D721Med (cell line): Measurements from ENCODE around the gene CYP2U1.

Experiments used
- DNase-seq: peaks from one replicate; pipeline ENCODE4 v3.0.0; 2011; ENCODE audit warnings: low spot score; ENCODE audit not compliant: insufficient read length
- FAIRE-seq: peaks from 2 replicates; lab custom pipeline; 2011; peaks lifted over from hg19 to GRCh38; lab: Jason Lieb, UNC
- CTCF ChIP-seq: IDR thresholded peaks from 2 replicates; pipeline ENCODE4 v1.5.1; 2012; ENCODE audit warnings: mild to moderate bottlenecking, control low read depth; ENCODE audit not compliant: insufficient read depth; ENCODE audit errors: missing control alignments

CYP2U1 gene

DNA sequence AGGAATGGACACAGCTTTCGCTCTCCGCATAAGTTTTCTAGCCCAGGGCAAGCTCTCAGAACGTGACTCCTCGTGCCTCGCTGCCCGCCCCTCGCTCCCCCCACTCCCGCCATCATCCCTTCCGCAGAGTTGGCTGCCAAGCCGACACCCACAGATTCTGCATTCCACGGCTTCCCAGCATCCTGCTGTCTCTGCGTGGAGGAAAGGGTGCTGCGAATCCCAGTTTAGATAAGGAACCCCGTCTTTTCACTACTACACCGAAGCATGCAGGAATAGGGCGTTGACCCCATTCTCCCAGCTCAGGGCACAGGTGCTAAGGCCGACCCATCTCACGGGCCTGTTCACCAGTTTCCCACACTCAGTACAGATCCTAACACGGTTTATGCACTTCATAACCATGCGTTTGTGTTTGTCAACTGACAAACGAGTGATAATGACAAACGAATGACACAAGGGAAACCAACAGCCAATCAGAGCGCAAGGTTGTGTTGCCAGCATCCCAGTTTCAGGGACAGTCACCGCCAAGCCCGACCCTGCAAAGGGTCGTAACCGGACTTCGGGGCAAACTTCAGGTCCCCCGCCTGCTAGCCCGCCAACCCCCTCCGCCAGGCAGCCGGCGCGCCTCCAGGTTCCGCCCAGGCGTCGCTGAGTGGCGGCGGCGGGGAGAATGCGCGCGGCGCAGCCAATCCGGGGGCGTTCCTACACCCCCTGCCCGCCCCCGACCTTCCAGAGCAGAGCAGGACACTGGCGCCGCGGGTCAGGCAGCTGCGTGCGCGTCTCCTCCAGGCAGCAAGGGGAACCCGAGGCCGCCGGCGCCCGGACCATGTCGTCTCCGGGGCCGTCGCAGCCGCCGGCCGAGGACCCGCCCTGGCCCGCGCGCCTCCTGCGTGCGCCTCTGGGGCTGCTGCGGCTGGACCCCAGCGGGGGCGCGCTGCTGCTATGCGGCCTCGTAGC, at the start of gene CYP2U1:
TSS of gene CYP2U1 (plus strand) at position 729 of the 954 bp plus-strand sequence. CDS start at position 824, 95 bp downstream.
- DNase-seq, result peak; percentile 76
- TF ChIP-seq CTCF, result no peak
- FAIRE-seq, result no peak

GRCh38 chr4:107885865-107886264, 45.5 kb upstream of the CYP2U1 start:
- no peak for TF ChIP-seq CTCF
- FAIRE-seq (no peak), DNase-seq (no peak)

- no peak for TF ChIP-seq CTCF
- FAIRE-seq (no peak), DNase-seq (no peak)
Measured at GRCh38 chr4:107888237-107888636, 43.1 kb upstream of the CYP2U1 start.

GRCh38 chr4:107890779-107891178, 40.6 kb upstream of the CYP2U1 start:
- FAIRE-seq (no peak), DNase-seq (no peak)
- no peak for TF ChIP-seq CTCF

GRCh38 chr4:107891299-107891698, 40.0 kb upstream of the CYP2U1 start:
- no peak for FAIRE-seq
- TF ChIP-seq CTCF, result no peak
- DNase-seq, result no peak

GRCh38 chr4:107893171-107894137, 37.9 kb upstream of the CYP2U1 start:
- no peak for DNase-seq

More at GRCh38 chr4:107893171-107894137, 37.9 kb upstream of the CYP2U1 start:
- TF ChIP-seq CTCF, result no peak
- FAIRE-seq, result no peak
